ENCODE results near the gene SLC7A1.

SLC7A1 gene

GRCh38 chr13:29498426-29499040, 97.0 kb downstream of the SLC7A1 start:
- Mint-ChIP-seq H3K9me3 (no peaks in the 10 kb centered on the region), H3K27me3 (peaks cover 44% of the 10 kb centered on the region), H3K4me1 (peaks cover 7% of the 10 kb centered on the region), H3K27ac (no peak overlapping the region), H3K36me3 (no peaks in the 10 kb centered on the region), H3K4me3 (no peak overlapping the region)
- no peak for DNase-seq
- CTCF ChIA-PET = interaction anchor here (2.2 kb wide), 1 partner anchor 9 kb away, joined by 9 read pairs; no protein-coding TSS in a partner anchor

- no peaks in the 10 kb centered on the region for H3K9me3 Mint-ChIP-seq
- H3K4me3 Mint-ChIP-seq = no peak overlapping the region
- no peaks in the 10 kb centered on the region for H3K36me3 Mint-ChIP-seq
- peaks cover 7% of the 10 kb centered on the region for H3K4me1 Mint-ChIP-seq
- CTCF ChIA-PET = interaction anchor here (1.0 kb wide), 1 partner anchor 211 kb away, joined by 5 read pairs; no protein-coding TSS in a partner anchor
- peaks cover 34% of the 10 kb centered on the region for H3K27me3 Mint-ChIP-seq
- DNase-seq = no peak
- H3K27ac Mint-ChIP-seq = no peak overlapping the region
Measured at GRCh38 chr13:29497137-29497654, 98.3 kb downstream of the SLC7A1 start.

- no peaks in the 10 kb centered on the region for H3K9me3 Mint-ChIP-seq
- no peak for DNase-seq
- no peak overlapping the region for H3K27ac Mint-ChIP-seq
- CTCF ChIA-PET = interaction anchor here (1.0 kb wide), 1 partner anchor 212 kb away, joined by 5 read pairs; no protein-coding TSS in a partner anchor
- peaks cover 32% of the 10 kb centered on the region for H3K27me3 Mint-ChIP-seq
- no peak overlapping the region for H3K4me3 Mint-ChIP-seq
- peaks cover 7% of the 10 kb centered on the region for H3K4me1 Mint-ChIP-seq
- H3K36me3 Mint-ChIP-seq = no peaks in the 10 kb centered on the region
Measured at GRCh38 chr13:29496241-29496712, 99.2 kb downstream of the SLC7A1 start.

- DNase-seq = no peak
- no peaks in the 10 kb centered on the region for H3K9me3 Mint-ChIP-seq
- CTCF ChIA-PET = no interaction called here
- H3K4me1 Mint-ChIP-seq = peaks cover 7% of the 10 kb centered on the region
- H3K27ac Mint-ChIP-seq = no peak overlapping the region
- H3K4me3 Mint-ChIP-seq = no peak overlapping the region
- H3K36me3 Mint-ChIP-seq = no peaks in the 10 kb centered on the region
- H3K27me3 Mint-ChIP-seq = peaks cover 29% of the 10 kb centered on the region
Measured at GRCh38 chr13:29494520-29494919, 101.0 kb downstream of the SLC7A1 start.

GRCh38 chr13:29493796-29494195, 101.7 kb downstream of the SLC7A1 start:
- peaks cover 25% of the 10 kb centered on the region for H3K27me3 Mint-ChIP-seq
- no peak overlapping the region for H3K4me3 Mint-ChIP-seq
- no peaks in the 10 kb centered on the region for H3K36me3 Mint-ChIP-seq
- peaks cover 7% of the 10 kb centered on the region for H3K4me1 Mint-ChIP-seq
- H3K27ac Mint-ChIP-seq = no peak overlapping the region
- CTCF ChIA-PET = interaction anchor here (1.7 kb wide), 1 partner anchor 15 kb away, joined by 4 read pairs; no protein-coding TSS in a partner anchor
- DNase-seq = no peak
- no peaks in the 10 kb centered on the region for H3K9me3 Mint-ChIP-seq

GRCh38 chr13:29491248-29491647, 104.2 kb downstream of the SLC7A1 start:
- Mint-ChIP-seq H3K36me3 (no peaks in the 10 kb centered on the region), H3K27me3 (peaks cover 6% of the 10 kb centered on the region), H3K4me3 (no peak overlapping the region), H3K4me1 (peaks cover 4% of the 10 kb centered on the region), H3K27ac (no peak overlapping the region), H3K9me3 (no peaks in the 10 kb centered on the region)
- CTCF ChIA-PET = no interaction called here
- no peak for DNase-seq

GRCh38 chr13:29490561-29490885, 105.0 kb downstream of the SLC7A1 start:
- Mint-ChIP-seq H3K4me1 (no peaks in the 10 kb centered on the region), H3K4me3 (no peak overlapping the region), H3K36me3 (no peaks in the 10 kb centered on the region), H3K27me3 (no peaks in the 10 kb centered on the region), H3K9me3 (no peaks in the 10 kb centered on the region), H3K27ac (no peak overlapping the region)
- CTCF ChIA-PET = no interaction called here
- DNase-seq = no peak

GRCh38 chr13:29489650-29490560, 105.6 kb downstream of the SLC7A1 start:
- Mint-ChIP-seq H3K4me3 (no peak overlapping the region), H3K27me3 (no peaks in the 10 kb centered on the region), H3K9me3 (no peaks in the 10 kb centered on the region), H3K4me1 (no peaks in the 10 kb centered on the region), H3K27ac (no peak overlapping the region), H3K36me3 (no peaks in the 10 kb centered on the region)
- DNase-seq = no peak
- CTCF ChIA-PET = no interaction called here

GRCh38 chr13:29487466-29488454, 107.7 kb downstream of the SLC7A1 start:
- no peak overlapping the region for H3K4me3 Mint-ChIP-seq
- H3K27me3 Mint-ChIP-seq = no peaks in the 10 kb centered on the region
- DNase-seq = no peak
- H3K27ac Mint-ChIP-seq = no peak overlapping the region
- no peaks in the 10 kb centered on the region for H3K36me3 Mint-ChIP-seq
- CTCF ChIA-PET = interaction anchor here (1.2 kb wide), 1 partner anchor 21 kb away, joined by 3 read pairs; no protein-coding TSS in a partner anchor
- H3K4me1 Mint-ChIP-seq = no peaks in the 10 kb centered on the region
- no peaks in the 10 kb centered on the region for H3K9me3 Mint-ChIP-seq

- Mint-ChIP-seq H3K27me3 (no peaks in the 10 kb centered on the region), H3K4me1 (no peaks in the 10 kb centered on the region), H3K36me3 (no peaks in the 10 kb centered on the region), H3K27ac (no peak overlapping the region), H3K4me3 (no peak overlapping the region), H3K9me3 (no peaks in the 10 kb centered on the region)
- CTCF ChIA-PET = no interaction called here
- no peak for DNase-seq
Measured at GRCh38 chr13:29486551-29486950, 108.9 kb downstream of the SLC7A1 start.

- H3K4me3 Mint-ChIP-seq = no peak overlapping the region
- H3K4me1 Mint-ChIP-seq = no peaks in the 10 kb centered on the region
- DNase-seq = no peak
- H3K36me3 Mint-ChIP-seq = no peaks in the 10 kb centered on the region
- H3K9me3 Mint-ChIP-seq = no peaks in the 10 kb centered on the region
- H3K27me3 Mint-ChIP-seq = no peaks in the 10 kb centered on the region
- no peak overlapping the region for H3K27ac Mint-ChIP-seq
- CTCF ChIA-PET = no interaction called here
Measured at GRCh38 chr13:29484796-29485195, 110.7 kb downstream of the SLC7A1 start.

DNA sequence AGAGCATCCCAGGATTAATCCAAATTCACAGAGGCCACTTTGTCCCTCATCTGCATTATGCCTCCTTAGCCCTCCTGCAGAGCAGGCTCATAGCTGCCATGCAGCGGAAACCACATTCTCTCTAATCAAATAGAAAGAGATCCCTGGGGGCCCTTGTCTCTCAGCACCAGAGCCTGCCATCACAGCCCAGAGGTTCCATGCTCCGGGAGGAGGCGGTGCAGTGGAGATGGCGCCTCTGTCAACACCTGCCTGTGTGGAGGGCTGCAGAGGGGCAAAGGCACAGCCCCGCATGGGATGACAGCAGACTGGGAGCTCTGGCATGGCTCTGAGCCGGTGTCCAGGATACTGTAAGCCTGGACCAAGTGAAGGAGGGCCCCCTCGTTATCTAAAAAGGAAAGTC, 111.3 kb downstream of the SLC7A1 start:
- no peaks in the 10 kb centered on the region for H3K9me3 Mint-ChIP-seq
- H3K27me3 Mint-ChIP-seq = peaks cover under 1% of the 10 kb centered on the region
- H3K4me3 Mint-ChIP-seq = no peak overlapping the region
- CTCF ChIA-PET = no interaction called here
- no peaks in the 10 kb centered on the region for H3K4me1 Mint-ChIP-seq
- DNase-seq = no peak
- no peak overlapping the region for H3K27ac Mint-ChIP-seq
- H3K36me3 Mint-ChIP-seq = no peaks in the 10 kb centered on the region

GRCh38 chr13:29483623-29484022, 111.9 kb downstream of the SLC7A1 start:
- H3K9me3 Mint-ChIP-seq = no peaks in the 10 kb centered on the region
- CTCF ChIA-PET = no interaction called here
- H3K27me3 Mint-ChIP-seq = peaks cover 4% of the 10 kb centered on the region
- no peak for DNase-seq
- no peak overlapping the region for H3K27ac Mint-ChIP-seq
- H3K36me3 Mint-ChIP-seq = no peaks in the 10 kb centered on the region
- no peaks in the 10 kb centered on the region for H3K4me1 Mint-ChIP-seq
- no peak overlapping the region for H3K4me3 Mint-ChIP-seq

DNA sequence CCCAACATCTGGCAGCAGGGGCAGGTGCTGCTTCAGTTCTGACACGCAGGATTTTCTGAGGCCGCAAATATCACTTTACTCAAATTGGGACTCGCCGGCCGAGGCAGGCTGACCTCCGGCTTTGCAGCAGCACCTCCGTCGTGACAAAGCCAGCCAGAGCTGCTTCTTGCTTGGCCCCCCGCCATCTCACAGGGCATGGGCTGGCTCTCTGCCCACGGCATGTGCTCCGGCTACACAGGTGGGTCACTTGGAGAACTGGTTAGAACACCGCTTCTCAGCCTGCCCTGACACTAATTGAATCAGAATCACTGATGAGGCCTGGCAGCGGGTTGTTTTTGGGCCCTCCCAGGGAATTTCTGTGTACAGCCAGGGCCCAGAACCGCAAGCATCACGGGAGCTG, 112.3 kb downstream of the SLC7A1 start:
- CTCF ChIA-PET = no interaction called here
- no peak for DNase-seq
- Mint-ChIP-seq H3K27me3 (peaks cover 4% of the 10 kb centered on the region), H3K9me3 (no peaks in the 10 kb centered on the region), H3K36me3 (no peaks in the 10 kb centered on the region), H3K4me1 (no peaks in the 10 kb centered on the region), H3K4me3 (no peak overlapping the region), H3K27ac (no peak overlapping the region)

Measured in activated naive CD4-positive, alpha-beta T cell treated with anti-CD3 and anti-CD28 coated beads, Interleukin-2, amount 10 ng/mL, durations not matched to agents 7 days and 5 days (primary cell).